ENCODE measurements around the gene SEMA5B.
A peak's percentile ranks its signal among the peaks of the same experiment; 100 is the strongest.

Gene SEMA5B

DNA sequence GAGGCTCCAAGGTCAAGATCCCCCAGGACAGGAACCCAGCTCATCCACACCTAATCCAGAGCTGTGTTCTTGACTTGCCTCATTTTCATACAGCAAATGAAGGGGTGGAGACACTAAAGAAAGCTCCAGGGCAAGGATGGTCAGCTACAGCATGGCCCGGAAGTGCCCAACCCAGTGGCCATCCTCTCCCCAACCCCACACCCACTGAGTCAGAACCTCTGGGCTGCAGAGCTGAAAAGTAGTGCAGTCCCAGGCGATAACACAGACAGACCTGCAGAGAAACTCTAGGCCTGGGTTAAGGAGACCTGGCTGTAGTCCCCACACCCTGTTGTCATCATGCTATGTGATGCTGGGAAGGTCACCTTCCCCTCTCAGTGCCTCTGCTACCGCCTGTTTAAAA is 85.3 kb downstream of the SEMA5B start:
- peaks cover 59% of the 10 kb centered on the region for H3K4me1 Mint-ChIP-seq (ENCODE audit: low read depth)
- H3K4me3 Mint-ChIP-seq: no peak overlapping the region
- H3K27me3 Mint-ChIP-seq: peaks cover 11% of the 10 kb centered on the region
- no peaks in the 10 kb centered on the region for H3K36me3 Mint-ChIP-seq (ENCODE audit: low read depth)
- H3K27ac Mint-ChIP-seq: no peak overlapping the region
- intact Hi-C loops (cut with micrococcal nuclease): loop anchor here (5.0 kb wide), 1 partner anchor 85 kb away; the partner anchor contains the start of gene SEMA5B
- no peaks in the 10 kb centered on the region for H3K9me3 Mint-ChIP-seq

DNA sequence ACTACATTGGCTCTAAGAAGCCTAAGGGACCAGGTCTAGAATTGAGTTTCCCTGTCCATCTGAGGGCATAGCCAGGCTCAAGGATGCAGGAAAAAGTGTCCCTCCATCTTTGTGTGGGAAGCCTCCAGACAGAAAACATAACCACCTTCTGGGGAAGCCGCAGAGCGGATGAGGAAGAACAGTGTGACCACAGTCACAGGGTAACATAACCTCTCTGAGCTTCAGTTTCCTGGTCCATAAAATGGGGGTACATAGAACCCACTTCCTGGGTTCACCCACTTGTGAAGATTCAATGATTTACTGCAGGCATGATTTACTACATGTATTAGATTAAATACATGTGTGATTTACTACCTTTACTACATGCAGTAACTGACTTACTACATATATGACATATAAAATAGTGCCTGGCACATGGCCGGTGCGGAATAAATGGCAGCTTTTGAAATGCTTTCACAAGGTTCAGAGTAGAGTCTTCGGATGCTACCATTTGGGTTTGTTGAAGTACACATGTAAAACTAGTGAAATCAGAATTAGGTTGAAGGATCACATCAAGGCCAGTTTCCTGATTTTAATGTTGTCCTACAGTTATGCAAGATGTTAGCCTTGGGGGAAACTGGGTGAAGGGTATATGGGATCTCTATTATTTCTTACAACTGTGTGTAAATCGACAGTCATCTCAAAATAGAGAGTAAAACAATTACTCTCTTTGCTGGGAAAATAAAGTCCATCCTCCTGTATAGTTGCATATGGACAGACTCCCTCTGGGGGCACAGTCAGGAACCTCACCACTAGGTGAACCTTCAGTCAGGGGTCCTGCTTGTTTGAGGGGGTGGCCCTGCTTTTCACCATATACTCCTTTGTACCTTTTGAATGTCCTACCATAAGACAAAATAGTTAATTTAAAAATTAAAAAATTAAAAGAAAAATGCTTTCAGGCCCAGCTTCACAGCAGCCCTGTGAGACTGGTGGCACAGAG is 86.0 kb downstream of the SEMA5B start:
- Mint-ChIP-seq H3K27ac (peak overlapping the region; percentile 29), H3K27me3 (peaks cover 11% of the 10 kb centered on the region), H3K9me3 (no peaks in the 10 kb centered on the region), H3K4me1 (ENCODE audit: low read depth) (peaks cover 63% of the 10 kb centered on the region), H3K36me3 (ENCODE audit: low read depth) (no peaks in the 10 kb centered on the region), H3K4me3 (no peak overlapping the region)
- intact Hi-C loops (cut with micrococcal nuclease): loop anchor here (5.0 kb wide), 1 partner anchor 86 kb away; the partner anchor contains the start of gene SEMA5B

DNA sequence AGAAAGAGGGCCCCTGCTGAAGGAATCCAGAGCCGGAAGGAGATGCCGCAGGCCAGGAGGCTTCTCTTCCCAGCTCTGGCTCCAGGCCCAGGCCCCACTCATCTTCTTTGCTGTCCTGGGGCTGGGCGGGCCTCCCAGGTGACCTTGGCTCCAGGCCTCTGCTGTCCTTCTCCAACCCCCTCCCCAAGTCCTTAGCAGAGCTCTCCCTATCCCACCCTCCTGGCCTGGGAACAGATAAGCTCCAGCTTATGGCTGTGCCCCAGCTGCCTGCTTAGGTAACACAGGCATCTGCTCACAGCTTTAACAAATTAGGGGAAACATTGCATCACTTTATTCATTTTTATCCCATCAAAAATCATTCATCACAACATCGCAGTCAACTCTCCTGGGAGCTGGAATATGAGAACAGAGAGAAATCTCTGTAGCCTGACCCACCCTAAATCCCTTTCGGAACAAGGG is 86.9 kb downstream of the SEMA5B start:
- H3K27ac Mint-ChIP-seq: peak overlapping the region; percentile 83
- H3K4me3 Mint-ChIP-seq: no peak overlapping the region
- H3K36me3 Mint-ChIP-seq (ENCODE audit: low read depth): no peaks in the 10 kb centered on the region
- H3K4me1 Mint-ChIP-seq (ENCODE audit: low read depth): peaks cover 68% of the 10 kb centered on the region
- H3K9me3 Mint-ChIP-seq: no peaks in the 10 kb centered on the region
- intact Hi-C loops (cut with micrococcal nuclease): loop anchor here (5.0 kb wide), 1 partner anchor 87 kb away; the partner anchor contains the start of gene SEMA5B
- peaks cover 13% of the 10 kb centered on the region for H3K27me3 Mint-ChIP-seq

DNA sequence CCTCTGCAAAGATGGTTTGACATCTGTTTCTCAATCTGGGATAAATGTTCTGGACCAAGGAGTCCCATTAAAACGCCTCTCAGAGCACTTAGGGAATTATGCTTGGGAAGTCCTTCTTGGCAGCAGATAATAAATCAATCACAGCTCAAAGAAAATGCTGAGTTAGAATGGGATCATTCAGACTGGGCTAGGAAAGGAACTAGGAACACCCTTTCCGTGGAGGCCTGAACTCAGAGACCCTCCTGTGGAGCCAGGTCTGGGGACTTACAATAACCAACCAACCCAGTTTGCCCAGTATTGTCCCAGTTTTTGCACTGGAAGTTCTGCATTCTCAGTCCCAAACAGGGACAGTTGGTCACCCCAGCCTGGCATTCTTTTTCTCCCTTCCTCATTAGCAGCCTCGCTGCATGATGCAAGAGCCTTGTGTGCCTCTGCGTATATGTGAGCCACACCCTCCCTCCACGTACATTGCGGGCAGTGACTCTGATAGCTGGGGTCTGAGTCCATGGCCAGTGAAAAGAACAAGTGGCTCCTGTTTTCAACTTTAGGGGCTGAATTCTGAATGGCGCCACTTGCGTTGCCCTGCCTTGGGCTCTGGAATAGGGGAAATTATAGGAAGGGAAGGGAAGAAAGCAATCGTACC is 88.7 kb downstream of the SEMA5B start:
- peak overlapping the region; percentile 14 for H3K4me3 Mint-ChIP-seq
- H3K9me3 Mint-ChIP-seq: no peaks in the 10 kb centered on the region
- intact Hi-C loops (cut with micrococcal nuclease): no loop called here
- H3K4me1 Mint-ChIP-seq (ENCODE audit: low read depth): peaks cover 58% of the 10 kb centered on the region
- H3K36me3 Mint-ChIP-seq (ENCODE audit: low read depth): no peaks in the 10 kb centered on the region
- H3K27me3 Mint-ChIP-seq: peaks cover 8% of the 10 kb centered on the region
- H3K27ac Mint-ChIP-seq: peak overlapping the region; percentile 83

- H3K9me3 Mint-ChIP-seq: no peaks in the 10 kb centered on the region
- no peak overlapping the region for H3K4me3 Mint-ChIP-seq
- peaks cover 6% of the 10 kb centered on the region for H3K27me3 Mint-ChIP-seq
- H3K4me1 Mint-ChIP-seq (ENCODE audit: low read depth): peaks cover 54% of the 10 kb centered on the region
- H3K27ac Mint-ChIP-seq: peak overlapping the region; percentile 83
- intact Hi-C loops (cut with micrococcal nuclease): no loop called here
- no peaks in the 10 kb centered on the region for H3K36me3 Mint-ChIP-seq (ENCODE audit: low read depth)
Measured at GRCh38 chr3:122937745-122938144, 89.8 kb downstream of the SEMA5B start.

- peaks cover 54% of the 10 kb centered on the region for H3K4me1 Mint-ChIP-seq (ENCODE audit: low read depth)
- peaks cover 6% of the 10 kb centered on the region for H3K27me3 Mint-ChIP-seq
- H3K36me3 Mint-ChIP-seq (ENCODE audit: low read depth): no peaks in the 10 kb centered on the region
- intact Hi-C loops (cut with micrococcal nuclease): no loop called here
- H3K9me3 Mint-ChIP-seq: no peaks in the 10 kb centered on the region
- H3K27ac Mint-ChIP-seq: no peak overlapping the region
- H3K4me3 Mint-ChIP-seq: no peak overlapping the region
Measured at GRCh38 chr3:122936986-122937385, 90.6 kb downstream of the SEMA5B start.

- no peaks in the 10 kb centered on the region for H3K36me3 Mint-ChIP-seq (ENCODE audit: low read depth)
- no peaks in the 10 kb centered on the region for H3K9me3 Mint-ChIP-seq
- intact Hi-C loops (cut with micrococcal nuclease): no loop called here
- peaks cover 50% of the 10 kb centered on the region for H3K4me1 Mint-ChIP-seq (ENCODE audit: low read depth)
- no peak overlapping the region for H3K4me3 Mint-ChIP-seq
- no peak overlapping the region for H3K27ac Mint-ChIP-seq
- H3K27me3 Mint-ChIP-seq: peaks cover 6% of the 10 kb centered on the region
Measured at GRCh38 chr3:122936335-122936734, 91.2 kb downstream of the SEMA5B start.

- intact Hi-C loops (cut with micrococcal nuclease): no loop called here
- Mint-ChIP-seq H3K4me1 (ENCODE audit: low read depth) (peaks cover 29% of the 10 kb centered on the region), H3K9me3 (no peaks in the 10 kb centered on the region), H3K36me3 (ENCODE audit: low read depth) (no peaks in the 10 kb centered on the region), H3K27ac (no peak overlapping the region), H3K4me3 (no peak overlapping the region), H3K27me3 (peaks cover 8% of the 10 kb centered on the region)
Measured at GRCh38 chr3:122934251-122934650, 93.3 kb downstream of the SEMA5B start.

DNA sequence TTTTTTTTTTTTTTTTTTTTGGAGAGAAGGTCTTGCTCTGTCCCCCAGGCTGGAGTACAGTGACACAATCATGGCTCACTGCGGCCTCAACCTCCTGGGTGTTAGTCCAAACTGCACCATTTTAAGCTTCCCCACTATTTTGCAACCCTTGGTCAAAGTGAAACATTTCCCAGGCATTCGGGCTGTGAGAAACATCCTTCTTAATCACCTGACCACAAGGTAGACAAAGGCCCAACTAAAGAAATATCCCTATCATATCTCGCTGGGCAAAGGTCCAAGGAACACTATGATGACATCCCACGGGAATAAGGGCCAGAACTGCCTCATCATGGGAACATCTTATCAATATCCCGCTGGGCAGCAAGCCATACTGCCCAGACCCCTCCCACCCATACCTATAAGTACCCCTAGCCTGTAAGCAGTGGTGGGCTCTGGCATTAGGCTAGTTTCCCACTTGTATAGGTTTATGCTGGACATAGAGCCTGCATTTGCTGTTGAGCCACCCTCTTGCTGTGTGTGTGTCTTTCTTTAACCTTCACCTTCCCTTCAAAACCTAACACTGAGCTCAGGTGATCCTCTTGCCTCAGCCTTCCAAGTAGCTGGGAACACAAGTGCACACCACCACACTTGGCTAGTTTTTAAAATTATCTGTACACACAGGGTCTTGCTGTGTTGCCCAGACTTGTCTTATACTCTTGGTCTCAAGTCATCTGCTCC is 95.2 kb downstream of the SEMA5B start:
- Mint-ChIP-seq H3K4me3 (no peak overlapping the region), H3K4me1 (ENCODE audit: low read depth) (peaks cover 10% of the 10 kb centered on the region), H3K27me3 (peaks cover 15% of the 10 kb centered on the region), H3K27ac (no peak overlapping the region), H3K36me3 (ENCODE audit: low read depth) (no peaks in the 10 kb centered on the region), H3K9me3 (no peaks in the 10 kb centered on the region)
- intact Hi-C loops (cut with micrococcal nuclease): no loop called here

DNA sequence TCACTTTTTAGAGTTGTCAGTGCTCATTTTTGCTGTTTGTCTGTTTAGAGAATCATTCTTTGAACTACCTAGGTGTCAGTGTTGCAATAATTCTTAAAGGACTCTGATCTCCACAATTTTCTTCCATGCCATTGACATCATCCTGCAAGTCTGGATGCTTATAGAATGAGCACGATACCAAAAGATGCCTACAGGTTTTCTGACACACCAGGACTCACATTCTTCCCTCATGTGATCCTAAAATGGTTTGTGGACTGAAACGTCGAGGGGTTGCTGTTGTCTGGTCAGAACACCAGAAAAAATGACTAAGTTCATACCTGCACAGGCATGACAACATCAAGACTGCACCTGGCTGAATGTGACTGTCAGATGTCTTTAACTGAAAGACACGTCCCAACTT is 95.9 kb downstream of the SEMA5B start:
- Mint-ChIP-seq H3K4me3 (no peak overlapping the region), H3K27me3 (peaks cover 16% of the 10 kb centered on the region), H3K27ac (no peak overlapping the region), H3K36me3 (ENCODE audit: low read depth) (no peaks in the 10 kb centered on the region), H3K4me1 (ENCODE audit: low read depth) (peaks cover 5% of the 10 kb centered on the region), H3K9me3 (no peaks in the 10 kb centered on the region)
- intact Hi-C loops (cut with micrococcal nuclease): no loop called here

DNA sequence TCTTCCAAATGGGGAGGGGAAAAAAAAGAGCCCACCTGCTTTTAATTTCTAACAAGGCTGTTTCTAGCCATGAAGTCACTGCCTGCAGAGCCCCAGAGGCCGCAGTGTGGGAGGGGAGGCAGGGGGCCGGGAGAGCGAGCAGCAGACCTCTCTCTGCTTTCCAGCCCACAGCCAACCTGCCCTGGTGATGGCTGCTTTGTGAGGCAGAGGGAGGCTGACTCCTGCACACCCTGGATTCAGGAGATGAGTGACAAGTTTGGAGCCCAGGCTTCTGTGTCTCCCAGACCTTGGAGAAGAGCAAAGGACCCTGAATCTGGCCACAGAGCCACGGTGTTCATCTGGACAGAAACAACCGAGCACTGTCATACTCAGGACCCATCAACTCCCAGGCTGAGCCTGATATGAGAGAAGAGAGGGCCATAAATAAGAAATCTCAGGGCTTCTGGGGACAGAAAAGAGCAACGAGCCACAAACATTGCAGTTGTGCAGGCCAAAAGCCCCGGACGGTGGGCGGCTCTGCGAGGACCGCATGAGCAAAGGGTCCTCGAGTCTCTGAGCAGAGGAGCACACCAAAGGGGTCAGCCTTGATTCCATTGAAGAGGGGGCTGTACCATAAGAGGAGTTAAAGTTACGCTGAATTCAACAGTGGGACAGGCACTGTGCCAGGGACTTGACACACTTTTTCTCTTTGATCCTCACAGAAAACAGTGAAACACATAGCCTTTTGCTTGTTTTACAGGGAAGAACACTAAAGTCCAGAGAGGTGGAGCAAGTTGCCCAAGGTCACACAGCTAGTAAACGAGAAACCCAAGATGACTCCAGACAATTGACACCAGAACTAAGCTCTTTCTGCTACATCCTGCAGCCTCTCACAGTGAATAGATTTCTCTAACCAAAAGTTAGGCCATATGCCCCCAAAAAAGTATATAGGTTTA is 97.2 kb downstream of the SEMA5B start:
- H3K4me3 Mint-ChIP-seq: no peak overlapping the region

DNA sequence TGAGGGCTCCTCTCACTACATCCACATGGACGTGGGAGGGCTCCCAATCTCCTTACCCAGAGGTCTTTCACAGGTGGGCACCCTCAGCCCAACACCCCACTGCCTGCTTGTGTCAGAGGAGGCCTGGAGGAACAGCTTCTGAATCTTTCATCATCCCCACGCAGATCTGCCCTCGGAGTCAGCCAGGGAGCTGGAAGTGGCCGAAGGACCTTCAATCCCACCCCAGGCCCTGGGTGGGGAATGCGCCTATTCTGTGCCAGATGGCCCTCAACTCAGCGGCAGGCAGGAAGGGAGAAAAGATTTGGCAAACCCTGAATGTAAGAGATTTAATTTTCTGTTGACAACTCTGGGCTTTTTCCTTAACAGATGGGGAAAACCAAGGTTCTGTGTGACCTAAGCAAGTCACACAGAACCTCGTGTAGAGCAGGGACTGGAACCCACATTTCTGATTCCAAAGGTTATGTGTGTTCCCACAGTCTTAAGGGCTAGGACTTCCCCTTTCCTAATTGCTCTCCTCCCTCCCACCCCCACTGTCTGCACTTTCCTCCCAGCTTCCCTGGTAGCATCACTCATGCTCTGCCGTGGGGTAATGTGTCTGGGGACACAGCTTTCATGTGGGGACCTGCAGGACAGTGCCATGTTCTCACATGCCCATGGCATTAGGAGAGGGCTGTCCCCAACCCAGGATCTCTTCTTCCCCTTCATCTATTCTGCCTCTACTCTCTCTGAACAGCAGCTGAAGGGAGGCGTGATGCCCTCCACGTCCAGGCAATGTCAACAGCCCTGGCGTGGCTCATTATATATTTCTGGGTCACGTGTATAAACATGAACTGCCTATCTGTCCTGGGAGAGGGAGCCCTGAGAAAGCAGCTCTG is 98.1 kb downstream of the SEMA5B start:
- H3K36me3 Mint-ChIP-seq (ENCODE audit: low read depth): no peaks in the 10 kb centered on the region
- no peak overlapping the region for H3K27ac Mint-ChIP-seq
- H3K9me3 Mint-ChIP-seq: no peaks in the 10 kb centered on the region
- H3K4me3 Mint-ChIP-seq: no peak overlapping the region
- peaks cover 14% of the 10 kb centered on the region for H3K27me3 Mint-ChIP-seq
- intact Hi-C loops (cut with micrococcal nuclease): no loop called here
- no peaks in the 10 kb centered on the region for H3K4me1 Mint-ChIP-seq (ENCODE audit: low read depth)

More for the DNA sequence above, 97.2 kb downstream of the SEMA5B start:
- H3K27ac Mint-ChIP-seq: no peak overlapping the region
- peaks cover 14% of the 10 kb centered on the region for H3K27me3 Mint-ChIP-seq
- no peaks in the 10 kb centered on the region for H3K36me3 Mint-ChIP-seq (ENCODE audit: low read depth)
- intact Hi-C loops (cut with micrococcal nuclease): no loop called here
- no peaks in the 10 kb centered on the region for H3K9me3 Mint-ChIP-seq
- H3K4me1 Mint-ChIP-seq (ENCODE audit: low read depth): no peaks in the 10 kb centered on the region

Data from dendritic cell treated with granulocyte-macrophage colony-stimulating factor and Interleukin-4, amounts not matched to agents 40 ng/mL and 50 ng/mL, for 4 days (primary cell).